ENCODE measurements around the gene SELENOS. TPM values are rescaled to one million over a fixed set of nuclear protein-coding genes. Genes with fewer than 3 reads are reported as not detected.

Gene SELENOS
- total RNA-seq, 1 experiment from 2014 or later: 50.7 TPM

Other genes starting within 250 kb of the SELENOS start
- gene CHSY1, start 25.4 kb downstream of the SELENOS start, total RNA-seq (2014; rRNA removed; shearing (Covaris generic)): 22.6 and 26.1 TPM in 2 replicates
- 55.0 and 97.8 TPM in 2 replicates for gene SNRPA1, start 17.8 kb upstream of the SELENOS start, total RNA-seq (2014; rRNA removed; shearing (Covaris generic))
- 15.1 and 19.8 TPM in 2 replicates for gene PCSK6, start 212.2 kb upstream of the SELENOS start, total RNA-seq (2014; rRNA removed; shearing (Covaris generic))